ENCODE results near the gene APOBEC3F.

DNA sequence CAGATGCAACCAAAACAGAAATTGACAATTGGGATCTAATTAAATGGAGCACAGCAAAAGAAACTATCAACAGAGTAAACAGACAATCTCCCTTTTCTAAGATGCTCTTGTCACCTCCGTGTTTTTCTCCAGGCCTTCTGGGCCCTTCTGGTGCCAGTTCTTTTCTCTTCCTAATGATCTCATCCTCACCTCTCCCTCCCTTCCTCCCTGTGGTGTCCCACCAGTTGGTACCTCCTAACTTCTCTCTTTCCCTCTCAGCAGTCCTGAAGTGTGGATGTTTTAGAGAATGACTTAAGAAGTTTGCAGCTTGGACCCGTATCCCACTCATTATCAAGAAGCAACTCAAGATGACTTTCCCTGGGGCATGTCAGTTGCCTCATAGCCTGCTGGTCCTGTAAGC is 62.8 kb downstream of the APOBEC3F start:
- TF ChIP-seq, protein P1, sequence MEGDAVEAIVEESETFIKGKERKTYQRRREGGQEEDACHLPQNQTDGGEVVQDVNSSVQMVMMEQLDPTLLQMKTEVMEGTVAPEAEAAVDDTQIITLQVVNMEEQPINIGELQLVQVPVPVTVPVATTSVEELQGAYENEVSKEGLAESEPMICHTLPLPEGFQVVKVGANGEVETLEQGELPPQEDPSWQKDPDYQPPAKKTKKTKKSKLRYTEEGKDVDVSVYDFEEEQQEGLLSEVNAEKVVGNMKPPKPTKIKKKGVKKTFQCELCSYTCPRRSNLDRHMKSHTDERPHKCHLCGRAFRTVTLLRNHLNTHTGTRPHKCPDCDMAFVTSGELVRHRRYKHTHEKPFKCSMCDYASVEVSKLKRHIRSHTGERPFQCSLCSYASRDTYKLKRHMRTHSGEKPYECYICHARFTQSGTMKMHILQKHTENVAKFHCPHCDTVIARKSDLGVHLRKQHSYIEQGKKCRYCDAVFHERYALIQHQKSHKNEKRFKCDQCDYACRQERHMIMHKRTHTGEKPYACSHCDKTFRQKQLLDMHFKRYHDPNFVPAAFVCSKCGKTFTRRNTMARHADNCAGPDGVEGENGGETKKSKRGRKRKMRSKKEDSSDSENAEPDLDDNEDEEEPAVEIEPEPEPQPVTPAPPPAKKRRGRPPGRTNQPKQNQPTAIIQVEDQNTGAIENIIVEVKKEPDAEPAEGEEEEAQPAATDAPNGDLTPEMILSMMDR (IDR thresholded peaks at IDR 0.05; ENCODE audit: low read length) = no peak
- TF ChIP-seq EZH2 (IDR thresholded peaks at IDR 0.05; ENCODE audit: borderline replicate concordance, low read length) = no peak
